ENCODE measurements around the gene ELMO1. TPM values are rescaled to one million over a fixed set of nuclear protein-coding genes. Genes with fewer than 3 reads are reported as not detected.

The ELMO1 gene
- polyA plus RNA-seq, 1 donor (not counting 4 experiments of a cell fraction or from before 2014, with no cell fraction given), result not detected

DNA sequence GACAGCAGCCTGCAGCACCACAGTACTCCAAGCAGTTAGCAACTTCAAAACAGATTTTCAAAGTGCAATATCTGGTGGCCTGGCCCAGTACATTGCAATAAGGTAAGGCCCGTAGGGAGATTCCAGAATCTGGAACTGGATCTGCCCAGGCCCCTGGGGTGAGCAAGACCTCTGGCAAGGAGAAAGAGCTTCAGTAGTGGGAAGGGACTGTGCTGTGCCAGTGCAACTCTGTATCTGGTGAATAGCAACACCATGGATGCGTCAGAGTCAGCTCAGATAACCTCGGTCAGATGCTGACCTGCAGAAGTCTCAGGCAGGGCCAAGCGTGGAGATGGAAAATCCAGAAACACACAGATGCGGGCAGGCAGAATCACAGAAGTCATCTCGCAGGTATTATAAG lies 30.3 kb downstream of the ELMO1 start:
- dilution Hi-C loops (cut with MboI; ENCODE audit: extremely low pct_ligation_motif_present, low sequenced_read_pairs), result no loop called here
- H4K20me1 ChIP-seq (ENCODE audit: control insufficient read depth, extremely low read depth, insufficient read depth, low read length), result no peaks in the 10 kb centered on the region
- H3K27me3 ChIP-seq (ENCODE audit: control insufficient read depth, extremely low read depth, insufficient read depth, low read length), result no peaks in the 10 kb centered on the region
- no peaks in the 10 kb centered on the region for H3K36me3 ChIP-seq (ENCODE audit: control insufficient read depth in 2 of 2, extremely low read depth in 1 of 2, insufficient read depth in 2 of 2, low read length in 2 of 2)
- no peak for FAIRE-seq
- no peaks in the 10 kb centered on the region for H3K79me2 ChIP-seq (ENCODE audit: control insufficient read depth, insufficient read depth, low read length)
- no peak overlapping the region for H3K4me3 ChIP-seq (ENCODE audit: control insufficient read depth in 2 of 3, extremely low read depth in 1 of 3, insufficient read depth in 2 of 3, low read depth in 1 of 3, low read length in 3 of 3)
- no peaks in the 10 kb centered on the region for H3K9me1 ChIP-seq (ENCODE audit: control insufficient read depth, extremely low read depth, insufficient read depth, low read length)
- no peak for DNase-seq (ENCODE audit: low read depth, low spot score)
- H3K27ac ChIP-seq (ENCODE audit: control insufficient read depth, insufficient read depth, low read length), result no peak overlapping the region
- no peaks in the 10 kb centered on the region for H3K4me1 ChIP-seq (ENCODE audit: control insufficient read depth, extremely low read depth, insufficient read depth, low read length)
- no peak overlapping the region for H2AFZ ChIP-seq (ENCODE audit: control insufficient read depth, low read length)
- H3K9me3 ChIP-seq (ENCODE audit: control insufficient read depth, low read depth, low read length), result no peaks in the 10 kb centered on the region
- no peak overlapping the region for H3K4me2 ChIP-seq (ENCODE audit: control insufficient read depth, extremely low read depth, insufficient read depth, low read depth, low read length)
- TF ChIP-seq, protein P1, sequence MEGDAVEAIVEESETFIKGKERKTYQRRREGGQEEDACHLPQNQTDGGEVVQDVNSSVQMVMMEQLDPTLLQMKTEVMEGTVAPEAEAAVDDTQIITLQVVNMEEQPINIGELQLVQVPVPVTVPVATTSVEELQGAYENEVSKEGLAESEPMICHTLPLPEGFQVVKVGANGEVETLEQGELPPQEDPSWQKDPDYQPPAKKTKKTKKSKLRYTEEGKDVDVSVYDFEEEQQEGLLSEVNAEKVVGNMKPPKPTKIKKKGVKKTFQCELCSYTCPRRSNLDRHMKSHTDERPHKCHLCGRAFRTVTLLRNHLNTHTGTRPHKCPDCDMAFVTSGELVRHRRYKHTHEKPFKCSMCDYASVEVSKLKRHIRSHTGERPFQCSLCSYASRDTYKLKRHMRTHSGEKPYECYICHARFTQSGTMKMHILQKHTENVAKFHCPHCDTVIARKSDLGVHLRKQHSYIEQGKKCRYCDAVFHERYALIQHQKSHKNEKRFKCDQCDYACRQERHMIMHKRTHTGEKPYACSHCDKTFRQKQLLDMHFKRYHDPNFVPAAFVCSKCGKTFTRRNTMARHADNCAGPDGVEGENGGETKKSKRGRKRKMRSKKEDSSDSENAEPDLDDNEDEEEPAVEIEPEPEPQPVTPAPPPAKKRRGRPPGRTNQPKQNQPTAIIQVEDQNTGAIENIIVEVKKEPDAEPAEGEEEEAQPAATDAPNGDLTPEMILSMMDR (optimal IDR thresholded peaks at IDR 0.05 in 1 of 3, IDR thresholded peaks at IDR 0.05 in 1 of 3, conservative IDR thresholded peaks at IDR 0.05 in 1 of 3; ENCODE audit: extremely low read depth in 1 of 3, insufficient read depth in 2 of 3, low read length in 3 of 3), result no peak
- no peak for TF ChIP-seq EZH2 (IDR thresholded peaks at IDR 0.05; ENCODE audit: low read length)
- no peak overlapping the region for H3K9ac ChIP-seq (ENCODE audit: control insufficient read depth, extremely low read depth, insufficient read depth, low read length)

DNA sequence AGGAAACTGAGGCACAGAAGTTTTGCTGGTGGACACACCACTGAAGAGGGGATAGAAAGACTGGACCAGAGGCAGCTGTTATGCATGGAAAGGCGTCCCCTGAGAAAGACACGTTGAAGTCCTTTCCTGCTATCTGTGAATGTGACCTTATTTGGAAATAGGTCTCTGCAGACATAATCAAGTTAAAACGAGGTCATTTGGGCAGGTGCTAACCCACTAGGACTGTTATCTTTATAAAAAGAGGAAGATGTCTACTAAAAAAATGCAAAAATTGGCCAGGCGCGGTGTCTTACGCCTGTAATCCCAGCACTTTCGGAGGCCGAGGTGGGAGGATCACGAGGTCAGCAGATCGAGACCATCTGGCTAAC lies 31.6 kb downstream of the ELMO1 start:
- TF ChIP-seq, protein P1 (optimal IDR thresholded peaks at IDR 0.05 in 1 of 3, IDR thresholded peaks at IDR 0.05 in 1 of 3, conservative IDR thresholded peaks at IDR 0.05 in 1 of 3; ENCODE audit: extremely low read depth in 1 of 3, insufficient read depth in 2 of 3, low read length in 3 of 3), result no peak
- no peak for TF ChIP-seq EZH2 (IDR thresholded peaks at IDR 0.05; ENCODE audit: low read length)
- no peaks in the 10 kb centered on the region for H3K9me1 ChIP-seq (ENCODE audit: control insufficient read depth, extremely low read depth, insufficient read depth, low read length)
- DNase-seq (ENCODE audit: low read depth, low spot score), result no peak
- H3K9ac ChIP-seq (ENCODE audit: control insufficient read depth, extremely low read depth, insufficient read depth, low read length), result no peak overlapping the region
- no peaks in the 10 kb centered on the region for H3K36me3 ChIP-seq (ENCODE audit: control insufficient read depth in 2 of 2, extremely low read depth in 1 of 2, insufficient read depth in 2 of 2, low read length in 2 of 2)
- no peak overlapping the region for H3K4me2 ChIP-seq (ENCODE audit: control insufficient read depth, extremely low read depth, insufficient read depth, low read depth, low read length)
- no peaks in the 10 kb centered on the region for H3K27me3 ChIP-seq (ENCODE audit: control insufficient read depth, extremely low read depth, insufficient read depth, low read length)
- H2AFZ ChIP-seq (ENCODE audit: control insufficient read depth, low read length), result no peak overlapping the region
- H3K27ac ChIP-seq (ENCODE audit: control insufficient read depth, insufficient read depth, low read length), result no peak overlapping the region
- dilution Hi-C loops (cut with MboI; ENCODE audit: extremely low pct_ligation_motif_present, low sequenced_read_pairs), result no loop called here
- H3K4me1 ChIP-seq (ENCODE audit: control insufficient read depth, extremely low read depth, insufficient read depth, low read length), result no peaks in the 10 kb centered on the region
- H3K79me2 ChIP-seq (ENCODE audit: control insufficient read depth, insufficient read depth, low read length), result no peaks in the 10 kb centered on the region
- no peaks in the 10 kb centered on the region for H4K20me1 ChIP-seq (ENCODE audit: control insufficient read depth, extremely low read depth, insufficient read depth, low read length)
- H3K4me3 ChIP-seq (ENCODE audit: control insufficient read depth in 2 of 3, extremely low read depth in 1 of 3, insufficient read depth in 2 of 3, low read depth in 1 of 3, low read length in 3 of 3), result no peak overlapping the region
- no peaks in the 10 kb centered on the region for H3K9me3 ChIP-seq (ENCODE audit: control insufficient read depth, low read depth, low read length)
- FAIRE-seq, result no peak

All from keratinocyte (primary cell).